HL-60 (cell line): ENCODE measurements around the gene DTX3.

Experiments used
- GABPA ChIP-seq: IDR thresholded peaks from 2 replicates; pipeline ENCODE4 v1.6.1; 2012; ENCODE audit warnings: low read depth
- POLR2AphosphoS5 ChIP-seq: IDR thresholded peaks from 2 replicates; pipeline ENCODE4 v1.6.1; 2012; ENCODE audit warnings: low read depth
- SPI1 ChIP-seq: IDR thresholded peaks from 2 replicates; pipeline ENCODE4 v1.6.1; 2012; ENCODE audit warnings: low read depth, mild to moderate bottlenecking, borderline replicate concordance
- TF ChIP-seq, protein P1 (sequence below): IDR thresholded peaks from one replicate; pipeline ENCODE4 v1.5.1; 2011; ENCODE audit warnings: low read length, control low read depth, inconsistent platforms; ENCODE audit not compliant: insufficient read depth
- TF ChIP-seq, protein P2 (sequence below): IDR thresholded peaks from 2 replicates; pipeline ENCODE4 v1.6.1; 2012; ENCODE audit warnings: low read depth; ENCODE audit not compliant: insufficient replicate concordance

DNA sequence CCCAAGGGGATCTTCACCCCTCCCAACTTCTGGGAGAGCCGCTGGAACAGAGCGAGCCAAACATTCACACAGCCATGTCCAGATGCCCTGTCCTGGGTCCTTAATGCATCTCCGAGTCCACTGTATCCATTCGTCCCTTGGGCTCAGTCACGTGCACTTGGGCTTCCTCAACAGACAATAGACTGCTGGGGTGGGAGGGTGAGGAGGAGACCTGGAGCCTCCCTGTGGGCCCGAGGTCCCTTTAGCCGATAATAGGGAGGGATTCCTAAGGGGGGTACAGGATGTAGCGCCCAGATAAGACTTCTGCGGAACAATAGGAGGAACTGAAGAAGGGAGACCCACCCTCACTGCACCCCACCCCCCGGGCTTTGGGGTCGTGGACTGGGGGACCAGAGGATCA lies 13.3 kb downstream of the DTX3 start:
- TF ChIP-seq, protein P1, sequence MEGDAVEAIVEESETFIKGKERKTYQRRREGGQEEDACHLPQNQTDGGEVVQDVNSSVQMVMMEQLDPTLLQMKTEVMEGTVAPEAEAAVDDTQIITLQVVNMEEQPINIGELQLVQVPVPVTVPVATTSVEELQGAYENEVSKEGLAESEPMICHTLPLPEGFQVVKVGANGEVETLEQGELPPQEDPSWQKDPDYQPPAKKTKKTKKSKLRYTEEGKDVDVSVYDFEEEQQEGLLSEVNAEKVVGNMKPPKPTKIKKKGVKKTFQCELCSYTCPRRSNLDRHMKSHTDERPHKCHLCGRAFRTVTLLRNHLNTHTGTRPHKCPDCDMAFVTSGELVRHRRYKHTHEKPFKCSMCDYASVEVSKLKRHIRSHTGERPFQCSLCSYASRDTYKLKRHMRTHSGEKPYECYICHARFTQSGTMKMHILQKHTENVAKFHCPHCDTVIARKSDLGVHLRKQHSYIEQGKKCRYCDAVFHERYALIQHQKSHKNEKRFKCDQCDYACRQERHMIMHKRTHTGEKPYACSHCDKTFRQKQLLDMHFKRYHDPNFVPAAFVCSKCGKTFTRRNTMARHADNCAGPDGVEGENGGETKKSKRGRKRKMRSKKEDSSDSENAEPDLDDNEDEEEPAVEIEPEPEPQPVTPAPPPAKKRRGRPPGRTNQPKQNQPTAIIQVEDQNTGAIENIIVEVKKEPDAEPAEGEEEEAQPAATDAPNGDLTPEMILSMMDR, result no peak
- TF ChIP-seq, protein P2, sequence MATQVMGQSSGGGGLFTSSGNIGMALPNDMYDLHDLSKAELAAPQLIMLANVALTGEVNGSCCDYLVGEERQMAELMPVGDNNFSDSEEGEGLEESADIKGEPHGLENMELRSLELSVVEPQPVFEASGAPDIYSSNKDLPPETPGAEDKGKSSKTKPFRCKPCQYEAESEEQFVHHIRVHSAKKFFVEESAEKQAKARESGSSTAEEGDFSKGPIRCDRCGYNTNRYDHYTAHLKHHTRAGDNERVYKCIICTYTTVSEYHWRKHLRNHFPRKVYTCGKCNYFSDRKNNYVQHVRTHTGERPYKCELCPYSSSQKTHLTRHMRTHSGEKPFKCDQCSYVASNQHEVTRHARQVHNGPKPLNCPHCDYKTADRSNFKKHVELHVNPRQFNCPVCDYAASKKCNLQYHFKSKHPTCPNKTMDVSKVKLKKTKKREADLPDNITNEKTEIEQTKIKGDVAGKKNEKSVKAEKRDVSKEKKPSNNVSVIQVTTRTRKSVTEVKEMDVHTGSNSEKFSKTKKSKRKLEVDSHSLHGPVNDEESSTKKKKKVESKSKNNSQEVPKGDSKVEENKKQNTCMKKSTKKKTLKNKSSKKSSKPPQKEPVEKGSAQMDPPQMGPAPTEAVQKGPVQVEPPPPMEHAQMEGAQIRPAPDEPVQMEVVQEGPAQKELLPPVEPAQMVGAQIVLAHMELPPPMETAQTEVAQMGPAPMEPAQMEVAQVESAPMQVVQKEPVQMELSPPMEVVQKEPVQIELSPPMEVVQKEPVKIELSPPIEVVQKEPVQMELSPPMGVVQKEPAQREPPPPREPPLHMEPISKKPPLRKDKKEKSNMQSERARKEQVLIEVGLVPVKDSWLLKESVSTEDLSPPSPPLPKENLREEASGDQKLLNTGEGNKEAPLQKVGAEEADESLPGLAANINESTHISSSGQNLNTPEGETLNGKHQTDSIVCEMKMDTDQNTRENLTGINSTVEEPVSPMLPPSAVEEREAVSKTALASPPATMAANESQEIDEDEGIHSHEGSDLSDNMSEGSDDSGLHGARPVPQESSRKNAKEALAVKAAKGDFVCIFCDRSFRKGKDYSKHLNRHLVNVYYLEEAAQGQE, result no peak
- TF ChIP-seq GABPA (no peak), POLR2AphosphoS5 (no peak), SPI1 (no peak)
